HCT116 (cell line): ENCODE measurements around the gene ZFHX3.

Source experiments
- CEBPB ChIP-seq: IDR thresholded peaks from 2 replicates; pipeline ENCODE4 v1.6.1; 2012; ENCODE audit warnings: low read depth
- EZH2 ChIP-seq: fragments of 200-600 bp; sonication (generic); IDR thresholded peaks from 2 replicates; pipeline ENCODE4 v1.6.1; 2017; ENCODE audit warnings: antibody characterized with exemption, mixed run types
- EZH2phosphoT487 ChIP-seq: fragments of 200-600 bp; IDR thresholded peaks from 2 replicates; pipeline ENCODE4 v1.6.1; 2018; ENCODE audit warnings: antibody characterized with exemption, borderline replicate concordance
- POLR2A ChIP-seq: IDR thresholded peaks from 2 replicates; pipeline ENCODE4 v1.7.0; 2011; ENCODE audit warnings: borderline replicate concordance; ENCODE audit not compliant: insufficient read depth, insufficient read length; ENCODE audit errors: extremely low read depth
- RAD21 ChIP-seq: IDR thresholded peaks from 2 replicates; pipeline ENCODE4 v1.6.1; 2012; ENCODE audit warnings: low read depth, mild to moderate bottlenecking
- SIN3A ChIP-seq: IDR thresholded peaks from 2 replicates; pipeline ENCODE4 v1.6.1; 2012; ENCODE audit warnings: low read depth
- SP1 ChIP-seq: IDR thresholded peaks from 2 replicates; pipeline ENCODE4 v1.6.1; 2012; ENCODE audit warnings: low read depth
- TCF7L2 ChIP-seq: IDR thresholded peaks from 2 replicates; pipeline ENCODE4 v1.7.0; 2011; ENCODE audit warnings: borderline replicate concordance, inconsistent platforms; ENCODE audit not compliant: insufficient read depth, insufficient read length; ENCODE audit errors: extremely low read depth
- ZNF274 ChIP-seq: fragments of 200-500 bp; sonication (Bioruptor generic); IDR thresholded peaks from 2 replicates; pipeline ENCODE4 v1.6.1; 2014; ENCODE audit warnings: mild to moderate bottlenecking, low read depth, low read length, inconsistent platforms
- TF ChIP-seq, protein P1 (sequence below), 3 experiments: fragments of 200-600 bp in 1 of 3; sonication (generic) in 1 of 3; IDR thresholded peaks in 2 of 3; conservative IDR thresholded peaks in 1 of 3; 2 replicates each; pipeline ENCODE4 v1.5.1; 2012 to 2017; ENCODE audit warnings: low read depth in 2 of 3, low read length in 2 of 3, antibody characterized with exemption in 1 of 3, borderline replicate concordance in 1 of 3, control low read depth in 1 of 3, mild to moderate bottlenecking in 1 of 3, mixed read lengths in 1 of 3, mixed run types in 1 of 3, moderate library complexity in 1 of 3; ENCODE audit not compliant: insufficient read depth in 1 of 3
- TF ChIP-seq, protein P2 (sequence below): IDR thresholded peaks from 2 replicates; pipeline ENCODE4 v1.6.1; 2011; ENCODE audit warnings: mild to moderate bottlenecking, low read length, moderate library complexity; ENCODE audit not compliant: insufficient replicate concordance; ENCODE audit errors: extremely low read depth
- TF ChIP-seq, protein P3 (sequence below): IDR thresholded peaks from 2 replicates; pipeline ENCODE4 v1.6.1; 2012; ENCODE audit warnings: low read depth

DNA sequence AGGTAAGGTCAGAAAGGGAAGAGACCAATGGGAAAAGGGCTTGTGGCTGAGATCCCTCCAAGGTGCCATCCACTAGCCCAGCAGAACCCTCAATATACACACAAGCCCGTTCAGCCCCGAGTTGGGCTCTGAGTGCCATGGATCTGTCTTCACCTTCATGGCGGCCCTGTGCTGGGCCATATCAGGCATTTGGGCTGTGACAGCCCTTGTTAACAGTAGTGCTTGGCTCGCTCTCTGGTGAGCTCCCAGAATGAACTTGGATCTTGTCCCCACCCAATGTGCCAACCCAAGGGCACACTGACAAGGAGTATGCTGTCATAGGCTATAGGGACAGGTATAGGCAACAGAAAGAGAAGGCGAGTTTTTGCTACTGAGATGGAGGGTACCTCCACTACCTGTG, 182.7 kb downstream of the ZFHX3 start:
- TF ChIP-seq POLR2A (no peak), RAD21 (no peak), ZNF274 (no peak), SP1 (no peak), SIN3A (no peak), EZH2phosphoT487 (no peak), CEBPB (no peak), EZH2 (no peak), TCF7L2 (no peak)
- TF ChIP-seq, protein P1, sequence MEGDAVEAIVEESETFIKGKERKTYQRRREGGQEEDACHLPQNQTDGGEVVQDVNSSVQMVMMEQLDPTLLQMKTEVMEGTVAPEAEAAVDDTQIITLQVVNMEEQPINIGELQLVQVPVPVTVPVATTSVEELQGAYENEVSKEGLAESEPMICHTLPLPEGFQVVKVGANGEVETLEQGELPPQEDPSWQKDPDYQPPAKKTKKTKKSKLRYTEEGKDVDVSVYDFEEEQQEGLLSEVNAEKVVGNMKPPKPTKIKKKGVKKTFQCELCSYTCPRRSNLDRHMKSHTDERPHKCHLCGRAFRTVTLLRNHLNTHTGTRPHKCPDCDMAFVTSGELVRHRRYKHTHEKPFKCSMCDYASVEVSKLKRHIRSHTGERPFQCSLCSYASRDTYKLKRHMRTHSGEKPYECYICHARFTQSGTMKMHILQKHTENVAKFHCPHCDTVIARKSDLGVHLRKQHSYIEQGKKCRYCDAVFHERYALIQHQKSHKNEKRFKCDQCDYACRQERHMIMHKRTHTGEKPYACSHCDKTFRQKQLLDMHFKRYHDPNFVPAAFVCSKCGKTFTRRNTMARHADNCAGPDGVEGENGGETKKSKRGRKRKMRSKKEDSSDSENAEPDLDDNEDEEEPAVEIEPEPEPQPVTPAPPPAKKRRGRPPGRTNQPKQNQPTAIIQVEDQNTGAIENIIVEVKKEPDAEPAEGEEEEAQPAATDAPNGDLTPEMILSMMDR (IDR thresholded peaks at IDR 0.05 in 2 of 3, conservative IDR thresholded peaks at IDR 0.05 in 1 of 3; ENCODE audit: borderline replicate concordance in 1 of 3, insufficient read depth in 1 of 3, low read depth in 2 of 3, low read length in 2 of 3), result no peak
- TF ChIP-seq, protein P2, sequence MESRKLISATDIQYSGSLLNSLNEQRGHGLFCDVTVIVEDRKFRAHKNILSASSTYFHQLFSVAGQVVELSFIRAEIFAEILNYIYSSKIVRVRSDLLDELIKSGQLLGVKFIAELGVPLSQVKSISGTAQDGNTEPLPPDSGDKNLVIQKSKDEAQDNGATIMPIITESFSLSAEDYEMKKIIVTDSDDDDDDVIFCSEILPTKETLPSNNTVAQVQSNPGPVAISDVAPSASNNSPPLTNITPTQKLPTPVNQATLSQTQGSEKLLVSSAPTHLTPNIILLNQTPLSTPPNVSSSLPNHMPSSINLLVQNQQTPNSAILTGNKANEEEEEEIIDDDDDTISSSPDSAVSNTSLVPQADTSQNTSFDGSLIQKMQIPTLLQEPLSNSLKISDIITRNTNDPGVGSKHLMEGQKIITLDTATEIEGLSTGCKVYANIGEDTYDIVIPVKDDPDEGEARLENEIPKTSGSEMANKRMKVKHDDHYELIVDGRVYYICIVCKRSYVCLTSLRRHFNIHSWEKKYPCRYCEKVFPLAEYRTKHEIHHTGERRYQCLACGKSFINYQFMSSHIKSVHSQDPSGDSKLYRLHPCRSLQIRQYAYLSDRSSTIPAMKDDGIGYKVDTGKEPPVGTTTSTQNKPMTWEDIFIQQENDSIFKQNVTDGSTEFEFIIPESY, result no peak
- TF ChIP-seq, protein P3, sequence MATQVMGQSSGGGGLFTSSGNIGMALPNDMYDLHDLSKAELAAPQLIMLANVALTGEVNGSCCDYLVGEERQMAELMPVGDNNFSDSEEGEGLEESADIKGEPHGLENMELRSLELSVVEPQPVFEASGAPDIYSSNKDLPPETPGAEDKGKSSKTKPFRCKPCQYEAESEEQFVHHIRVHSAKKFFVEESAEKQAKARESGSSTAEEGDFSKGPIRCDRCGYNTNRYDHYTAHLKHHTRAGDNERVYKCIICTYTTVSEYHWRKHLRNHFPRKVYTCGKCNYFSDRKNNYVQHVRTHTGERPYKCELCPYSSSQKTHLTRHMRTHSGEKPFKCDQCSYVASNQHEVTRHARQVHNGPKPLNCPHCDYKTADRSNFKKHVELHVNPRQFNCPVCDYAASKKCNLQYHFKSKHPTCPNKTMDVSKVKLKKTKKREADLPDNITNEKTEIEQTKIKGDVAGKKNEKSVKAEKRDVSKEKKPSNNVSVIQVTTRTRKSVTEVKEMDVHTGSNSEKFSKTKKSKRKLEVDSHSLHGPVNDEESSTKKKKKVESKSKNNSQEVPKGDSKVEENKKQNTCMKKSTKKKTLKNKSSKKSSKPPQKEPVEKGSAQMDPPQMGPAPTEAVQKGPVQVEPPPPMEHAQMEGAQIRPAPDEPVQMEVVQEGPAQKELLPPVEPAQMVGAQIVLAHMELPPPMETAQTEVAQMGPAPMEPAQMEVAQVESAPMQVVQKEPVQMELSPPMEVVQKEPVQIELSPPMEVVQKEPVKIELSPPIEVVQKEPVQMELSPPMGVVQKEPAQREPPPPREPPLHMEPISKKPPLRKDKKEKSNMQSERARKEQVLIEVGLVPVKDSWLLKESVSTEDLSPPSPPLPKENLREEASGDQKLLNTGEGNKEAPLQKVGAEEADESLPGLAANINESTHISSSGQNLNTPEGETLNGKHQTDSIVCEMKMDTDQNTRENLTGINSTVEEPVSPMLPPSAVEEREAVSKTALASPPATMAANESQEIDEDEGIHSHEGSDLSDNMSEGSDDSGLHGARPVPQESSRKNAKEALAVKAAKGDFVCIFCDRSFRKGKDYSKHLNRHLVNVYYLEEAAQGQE, result no peak
